Measurements from ENCODE around the gene STAU1. TPM values are rescaled to one million over a fixed set of nuclear protein-coding genes. Genes with fewer than 3 reads are reported as not detected.
"Not testable (repeated sequence)": the region's sequence is repeated elsewhere in the genome, so short reads cannot be mapped to it uniquely, and the experiment has no call there.

Gene STAU1
- total RNA-seq, 1 donor from 2014 or later: 72.5 TPM

DNA sequence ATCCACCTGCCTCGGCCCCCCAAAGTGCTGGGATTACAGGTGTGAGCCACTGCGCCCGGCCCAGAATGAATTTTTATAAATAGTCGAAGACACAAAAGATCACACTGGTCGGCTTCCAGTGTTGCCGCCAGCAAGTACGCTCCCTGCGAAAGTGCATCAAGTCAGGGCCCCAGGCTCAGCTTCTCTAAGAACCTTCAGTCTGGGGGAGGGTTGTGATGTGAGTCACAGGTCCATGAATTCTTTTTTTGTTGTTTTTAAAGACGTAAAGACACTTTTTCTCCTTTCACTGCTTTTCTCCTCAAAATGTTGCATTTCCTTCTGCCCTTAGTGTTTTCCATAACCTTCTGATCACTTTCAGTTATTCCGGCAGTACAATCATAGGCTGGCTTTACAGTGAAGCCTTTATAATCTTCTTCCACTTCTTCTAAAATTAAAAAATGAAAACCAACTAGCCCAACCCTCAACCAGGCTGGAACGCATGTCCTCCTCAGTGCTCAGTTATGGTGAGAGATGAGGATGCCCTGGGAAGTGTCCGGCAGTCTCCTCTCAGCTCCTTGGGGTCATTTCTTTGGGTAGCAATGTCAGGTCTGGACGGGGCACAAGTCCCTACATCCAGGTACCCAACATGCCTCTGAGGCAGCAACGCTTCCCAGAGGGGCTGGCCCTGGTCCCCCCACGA is 75.4 kb downstream of the STAU1 start:
- no peaks in the 10 kb centered on the region for H3K27me3 ChIP-seq (ENCODE audit: control insufficient read depth, insufficient read depth, low read length)
- peaks cover 5% of the 10 kb centered on the region for H3K36me3 ChIP-seq (ENCODE audit: control insufficient read depth, insufficient read depth, low read length)
- DNase-seq (ENCODE audit: low read depth): peak; percentile 7
- H3K4me3 ChIP-seq (ENCODE audit: low read depth, low read length): no peak overlapping the region
- TF ChIP-seq, protein P1, sequence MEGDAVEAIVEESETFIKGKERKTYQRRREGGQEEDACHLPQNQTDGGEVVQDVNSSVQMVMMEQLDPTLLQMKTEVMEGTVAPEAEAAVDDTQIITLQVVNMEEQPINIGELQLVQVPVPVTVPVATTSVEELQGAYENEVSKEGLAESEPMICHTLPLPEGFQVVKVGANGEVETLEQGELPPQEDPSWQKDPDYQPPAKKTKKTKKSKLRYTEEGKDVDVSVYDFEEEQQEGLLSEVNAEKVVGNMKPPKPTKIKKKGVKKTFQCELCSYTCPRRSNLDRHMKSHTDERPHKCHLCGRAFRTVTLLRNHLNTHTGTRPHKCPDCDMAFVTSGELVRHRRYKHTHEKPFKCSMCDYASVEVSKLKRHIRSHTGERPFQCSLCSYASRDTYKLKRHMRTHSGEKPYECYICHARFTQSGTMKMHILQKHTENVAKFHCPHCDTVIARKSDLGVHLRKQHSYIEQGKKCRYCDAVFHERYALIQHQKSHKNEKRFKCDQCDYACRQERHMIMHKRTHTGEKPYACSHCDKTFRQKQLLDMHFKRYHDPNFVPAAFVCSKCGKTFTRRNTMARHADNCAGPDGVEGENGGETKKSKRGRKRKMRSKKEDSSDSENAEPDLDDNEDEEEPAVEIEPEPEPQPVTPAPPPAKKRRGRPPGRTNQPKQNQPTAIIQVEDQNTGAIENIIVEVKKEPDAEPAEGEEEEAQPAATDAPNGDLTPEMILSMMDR (IDR thresholded peaks at IDR 0.05; ENCODE audit: insufficient read depth, low read length, poor library complexity, severe bottlenecking): no peak

DNA sequence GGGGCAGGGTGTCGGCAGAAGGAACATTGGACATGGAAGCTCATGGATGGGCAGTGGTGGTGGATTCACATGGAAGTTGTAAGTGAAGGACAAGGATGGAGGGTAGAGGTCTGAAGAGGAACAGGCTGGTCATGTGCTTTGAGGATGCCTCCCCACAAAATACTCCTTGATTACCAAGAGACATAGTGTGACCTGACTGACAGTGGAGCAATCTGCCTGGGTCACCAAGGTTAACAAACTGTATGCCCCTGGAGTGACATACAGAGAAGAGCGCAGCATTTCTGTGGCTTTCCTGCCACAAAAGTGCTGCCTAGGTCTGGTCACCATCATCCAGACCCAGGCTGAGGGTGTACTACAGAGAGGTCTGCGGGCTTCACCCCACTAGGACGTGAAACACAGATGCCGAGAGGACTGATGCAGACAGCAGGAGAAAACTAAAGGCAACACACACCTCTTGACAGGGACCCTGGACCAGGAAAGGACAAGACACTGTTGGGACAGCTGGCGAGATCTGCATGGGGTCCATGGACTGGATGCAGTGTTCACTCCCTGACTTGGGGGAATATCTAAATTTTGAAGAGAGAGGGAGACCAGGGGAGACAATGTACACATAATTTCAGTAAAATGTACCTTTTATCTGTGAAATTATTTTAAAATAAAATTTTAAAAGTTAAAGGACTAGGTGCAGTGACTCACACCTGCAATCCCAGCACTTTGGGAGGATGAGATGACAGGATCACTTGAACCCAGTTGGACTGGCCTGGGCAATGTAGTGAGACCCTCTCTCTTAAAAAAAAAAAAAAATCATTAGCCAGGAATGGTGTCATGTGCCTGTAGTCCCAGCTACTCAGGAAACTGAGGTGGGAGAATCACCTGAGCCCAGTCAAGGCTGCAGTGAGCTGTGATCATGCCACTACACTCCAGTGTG is 77.1 kb downstream of the STAU1 start:
- TF ChIP-seq, protein P1 (IDR thresholded peaks at IDR 0.05; ENCODE audit: insufficient read depth, low read length, poor library complexity, severe bottlenecking): no peak
- no peak overlapping the region for H3K4me3 ChIP-seq (ENCODE audit: low read depth, low read length)
- no peak for DNase-seq (ENCODE audit: low read depth)
- no peaks in the 10 kb centered on the region for H3K27me3 ChIP-seq (ENCODE audit: control insufficient read depth, insufficient read depth, low read length)
- peaks cover 1% of the 10 kb centered on the region for H3K36me3 ChIP-seq (ENCODE audit: control insufficient read depth, insufficient read depth, low read length)

DNA sequence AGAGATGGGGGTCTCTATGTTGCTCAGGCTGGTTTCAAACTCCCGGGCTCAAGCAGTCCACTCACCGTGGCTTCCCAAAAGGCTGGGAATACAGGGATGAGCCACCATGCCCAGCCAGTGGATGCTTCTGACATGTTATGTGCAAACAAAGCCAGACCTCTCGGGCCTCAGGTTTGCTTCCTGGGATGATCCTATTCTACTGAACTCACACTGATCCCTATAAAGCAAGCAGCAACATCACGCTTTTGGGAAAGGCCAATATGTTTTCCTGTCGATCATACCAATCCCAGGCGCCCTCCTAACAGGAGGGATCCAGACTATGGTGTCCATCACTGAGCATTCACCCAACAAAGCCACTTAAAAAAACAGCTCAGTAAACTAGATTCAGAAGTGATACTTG is 81.8 kb downstream of the STAU1 start:
- Histone ChIP-seq H3K27me3 (ENCODE audit: control insufficient read depth, insufficient read depth, low read length) (no peaks in the 10 kb centered on the region), H3K4me3 (ENCODE audit: low read depth, low read length) (no peak overlapping the region), H3K36me3 (ENCODE audit: control insufficient read depth, insufficient read depth, low read length) (peaks cover 2% of the 10 kb centered on the region)
- no peak for DNase-seq (ENCODE audit: low read depth)
- TF ChIP-seq, protein P1 (IDR thresholded peaks at IDR 0.05; ENCODE audit: insufficient read depth, low read length, poor library complexity, severe bottlenecking): no peak

DNA sequence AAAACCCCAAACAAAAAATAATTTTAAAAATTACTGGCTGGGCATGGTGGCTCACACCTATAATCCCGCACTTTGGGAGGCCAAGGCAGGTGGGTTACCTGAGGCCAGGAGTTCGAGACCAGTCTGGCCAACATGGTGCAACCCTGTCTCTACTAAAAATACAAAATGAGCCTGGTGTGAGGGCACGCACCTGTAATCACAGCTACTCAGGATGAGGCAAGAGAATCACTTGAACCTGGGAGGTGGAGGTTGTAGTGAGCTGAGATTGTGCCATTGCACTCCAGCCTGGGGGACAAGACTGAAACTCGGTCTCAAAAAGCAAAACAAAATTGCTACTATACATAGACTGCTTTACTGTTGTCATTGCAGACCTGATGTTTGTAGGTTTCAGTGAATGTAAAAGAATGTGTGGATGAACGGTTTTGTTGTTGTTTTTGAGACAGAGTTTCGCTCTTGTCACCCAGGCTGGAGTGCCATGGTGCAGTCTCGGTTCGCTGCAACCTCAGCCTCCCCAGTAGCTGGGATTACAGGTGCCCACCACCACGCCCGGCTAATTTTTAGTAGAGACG is 83.1 kb downstream of the STAU1 start:
- H3K36me3 ChIP-seq (ENCODE audit: control insufficient read depth, insufficient read depth, low read length); H3K4me3 ChIP-seq (ENCODE audit: low read depth, low read length); H3K27me3 ChIP-seq (ENCODE audit: control insufficient read depth, insufficient read depth, low read length); DNase-seq (ENCODE audit: low read depth): not testable (repeated sequence)

DNA sequence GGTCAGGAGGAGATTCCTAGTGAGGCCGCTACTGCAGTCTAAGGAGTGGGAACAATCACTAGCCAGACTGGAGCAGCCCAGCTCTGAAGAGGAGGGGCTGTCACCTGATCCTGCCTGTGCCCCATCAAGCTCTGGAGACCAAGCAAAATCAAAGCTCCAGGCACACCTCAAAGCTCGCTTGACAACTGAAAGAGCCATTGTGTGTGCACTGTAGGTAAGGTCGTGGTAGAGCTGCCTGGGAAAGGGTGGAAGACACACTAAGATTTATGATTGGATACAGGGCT is 83.8 kb downstream of the STAU1 start:
- H3K36me3 ChIP-seq (ENCODE audit: control insufficient read depth, insufficient read depth, low read length): peaks cover 2% of the 10 kb centered on the region
- H3K27me3 ChIP-seq (ENCODE audit: control insufficient read depth, insufficient read depth, low read length): no peaks in the 10 kb centered on the region
- H3K4me3 ChIP-seq (ENCODE audit: low read depth, low read length): no peak overlapping the region
- TF ChIP-seq, protein P1 (IDR thresholded peaks at IDR 0.05; ENCODE audit: insufficient read depth, low read length, poor library complexity, severe bottlenecking): no peak
- DNase-seq (ENCODE audit: low read depth): no peak

DNA sequence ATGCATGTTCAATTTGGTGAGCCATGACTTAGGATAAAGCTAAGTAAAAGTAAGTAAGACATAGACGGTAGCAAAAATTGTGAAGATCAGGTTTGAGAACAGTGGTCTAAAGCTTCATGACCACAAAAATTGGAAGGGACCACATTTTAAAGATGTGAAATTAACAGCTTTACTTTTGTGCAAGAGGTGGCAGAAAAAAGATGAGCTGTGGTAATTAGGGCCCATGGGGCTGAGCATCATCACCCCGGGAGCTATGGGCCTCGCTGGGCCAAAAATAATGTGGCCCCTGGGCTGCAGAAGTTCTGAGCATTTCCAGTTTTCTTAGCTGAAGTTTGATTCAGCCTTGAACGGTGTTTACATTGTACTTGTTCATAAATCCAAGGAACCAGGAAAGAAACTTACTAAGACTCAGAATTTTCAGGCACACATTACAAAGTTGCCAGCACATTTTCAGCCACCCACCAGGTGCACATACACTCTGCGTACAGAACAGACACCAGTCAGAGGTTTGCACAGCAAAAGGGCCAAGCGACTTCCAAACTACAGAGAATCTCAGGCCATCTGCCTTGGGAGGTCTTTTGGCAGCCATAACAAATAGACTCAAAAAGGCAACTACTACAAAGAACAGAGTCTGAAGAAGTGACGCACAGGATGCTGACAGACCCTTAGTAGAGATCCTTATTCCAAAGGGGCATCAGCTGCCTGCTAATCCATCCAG is 84.3 kb downstream of the STAU1 start:
- TF ChIP-seq, protein P1 (IDR thresholded peaks at IDR 0.05; ENCODE audit: insufficient read depth, low read length, poor library complexity, severe bottlenecking): no peak
- no peak for DNase-seq (ENCODE audit: low read depth)
- Histone ChIP-seq H3K36me3 (ENCODE audit: control insufficient read depth, insufficient read depth, low read length) (peaks cover 2% of the 10 kb centered on the region), H3K27me3 (ENCODE audit: control insufficient read depth, insufficient read depth, low read length) (no peaks in the 10 kb centered on the region), H3K4me3 (ENCODE audit: low read depth, low read length) (no peak overlapping the region)

Data from kidney epithelial cell (primary cell).